Activated CD8-positive, alpha-beta memory T cell treated with anti-CD3 and anti-CD28 coated beads, Interleukin-2, amount 50 U/mL, for 48 hours (primary cell): Measurements from ENCODE around the gene CAMK2A.
"Not testable (repeated sequence)": the region's sequence is repeated elsewhere in the genome, so short reads cannot be mapped to it uniquely, and the experiment has no call there.

Source experiments
- DNase-seq: peaks from one replicate; pipeline ENCODE4 v3.0.0-alpha.2; 2020

Gene CAMK2A

GRCh38 chr5:150253416-150254208, 36.0 kb downstream of the CAMK2A start:
- DNase-seq: no peak

- no peak for DNase-seq
Observed at GRCh38 chr5:150252489-150252888, 37.1 kb downstream of the CAMK2A start.

DNA sequence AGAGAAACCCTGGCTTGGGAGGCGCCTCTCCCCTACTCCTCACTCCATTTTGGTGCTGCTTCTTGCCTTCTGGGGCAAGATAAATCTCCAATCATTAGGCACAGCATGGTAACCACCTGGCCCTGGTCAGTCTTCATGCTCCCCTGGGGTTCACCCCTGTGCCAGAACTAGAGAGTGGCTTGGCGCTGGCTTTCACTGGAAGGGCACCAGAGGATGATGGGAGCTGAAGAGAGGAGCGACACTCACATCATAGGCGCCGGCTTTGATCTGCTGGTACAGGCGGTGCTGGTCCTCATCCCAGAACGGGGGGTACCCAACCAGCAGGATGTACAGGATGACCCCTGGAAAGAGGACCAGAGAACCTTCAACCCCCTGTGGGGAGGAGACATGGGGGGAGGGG, 38.1 kb downstream of the CAMK2A start:
- DNase-seq: no peak

DNA sequence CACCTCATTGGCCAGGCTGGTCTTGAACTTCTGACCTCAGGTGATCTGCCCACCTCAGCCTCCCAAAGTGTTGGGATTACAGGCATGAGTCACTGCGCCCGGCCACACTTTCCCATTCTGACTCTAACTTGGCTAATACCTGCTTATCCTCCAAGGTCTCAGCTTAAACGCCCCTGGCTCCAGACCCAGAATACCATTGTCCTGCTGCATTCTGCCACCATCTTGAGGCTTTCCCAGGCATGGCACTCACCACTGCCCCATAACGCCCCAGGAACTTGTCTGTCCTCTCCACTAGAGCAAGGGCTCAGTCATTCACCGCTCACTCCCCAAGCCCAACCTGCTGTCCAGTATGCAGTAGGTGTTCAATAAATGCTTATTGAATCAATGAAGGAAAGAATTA, 39.8 kb downstream of the CAMK2A start:
- no peak for DNase-seq

- no peak for DNase-seq
Observed at GRCh38 chr5:150248946-150249345, 40.6 kb downstream of the CAMK2A start.

DNA sequence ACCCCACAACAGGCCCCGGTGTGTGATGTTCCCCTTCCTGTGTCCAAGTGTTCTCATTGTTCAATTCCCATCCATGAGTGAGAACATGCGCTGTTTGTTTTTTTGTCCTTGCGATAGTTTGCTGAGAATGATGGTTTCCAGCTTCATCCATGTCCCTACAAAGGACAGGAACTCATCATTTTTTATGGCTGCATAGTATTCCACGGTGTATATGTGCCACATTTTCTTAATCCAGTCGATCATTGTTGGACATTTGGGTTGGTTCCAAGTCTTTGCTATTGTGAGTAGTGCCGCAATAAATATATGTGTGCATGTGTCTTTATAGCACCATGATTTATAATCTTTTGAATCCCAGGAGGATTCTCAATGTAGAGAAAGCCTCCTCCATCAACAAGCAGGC, 41.1 kb downstream of the CAMK2A start:
- not testable (repeated sequence) for DNase-seq

DNA sequence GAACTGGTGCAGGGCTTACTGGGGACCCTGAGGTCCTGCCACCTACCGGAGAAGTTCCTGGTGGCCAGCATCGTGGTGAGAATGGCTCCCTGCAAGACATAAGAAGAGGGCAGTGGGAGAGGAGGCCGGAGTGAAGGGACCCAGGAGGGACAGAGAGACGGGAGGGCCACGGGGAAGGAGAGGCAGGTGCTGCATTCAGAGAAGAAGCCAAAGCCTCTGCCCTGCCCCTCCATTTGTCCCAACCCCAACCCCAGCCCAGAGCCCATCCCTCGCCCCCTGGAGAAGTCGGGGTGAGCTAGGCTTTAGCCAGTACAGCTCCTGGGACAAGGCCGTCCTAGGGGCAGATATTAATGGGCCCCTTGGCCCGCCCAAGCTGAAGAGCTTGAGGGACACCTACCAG, 41.8 kb downstream of the CAMK2A start:
- no peak for DNase-seq

- DNase-seq: no peak
Observed at GRCh38 chr5:150246835-150247234, 42.7 kb downstream of the CAMK2A start.

DNA sequence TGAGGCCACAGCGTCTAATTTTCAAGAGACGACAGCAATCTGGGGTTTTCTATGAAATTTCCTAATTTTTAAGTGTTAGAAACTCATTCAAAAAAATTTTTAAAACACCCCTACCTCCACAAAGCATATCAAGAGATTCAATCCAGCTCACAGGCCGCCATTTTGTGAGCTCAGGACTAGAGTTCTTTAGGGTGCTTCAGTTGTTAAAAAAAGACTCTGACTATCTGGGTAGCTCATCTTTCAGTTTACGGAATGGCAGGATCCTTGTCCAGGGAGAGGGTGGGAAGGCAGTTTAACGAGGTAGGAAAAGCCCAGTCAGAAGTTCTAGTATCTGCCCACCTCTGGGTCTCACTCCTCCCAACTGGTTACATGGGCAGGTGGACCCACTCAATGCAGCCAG, 43.1 kb downstream of the CAMK2A start:
- no peak for DNase-seq

DNA sequence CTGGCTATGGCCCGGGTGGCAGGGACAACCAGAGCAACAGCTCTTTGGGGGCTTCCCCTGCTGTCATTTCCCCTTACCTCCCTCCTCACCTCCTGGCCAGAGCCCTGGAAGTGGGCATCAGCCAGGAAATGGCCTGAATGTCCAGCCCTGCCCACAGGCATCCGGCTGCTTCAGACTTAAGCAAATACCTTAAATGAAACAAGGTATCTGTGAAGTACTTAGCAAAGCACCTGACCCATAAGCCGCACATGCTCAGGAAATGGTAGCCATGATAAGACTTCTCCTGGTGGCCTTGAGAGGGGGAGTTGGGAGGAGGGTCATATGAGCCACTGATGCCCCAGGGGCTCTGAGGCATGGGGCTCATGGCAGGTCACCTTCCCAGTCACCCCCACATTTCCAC, 43.8 kb downstream of the CAMK2A start:
- no peak for DNase-seq

- no peak for DNase-seq
Observed at GRCh38 chr5:150245111-150245789, 44.3 kb downstream of the CAMK2A start.

- no peak for DNase-seq
Observed at GRCh38 chr5:150244209-150244608, 45.4 kb downstream of the CAMK2A start.

GRCh38 chr5:150243590-150243989, 46.0 kb downstream of the CAMK2A start:
- DNase-seq: no peak

GRCh38 chr5:150242251-150242894, 47.2 kb downstream of the CAMK2A start:
- no peak for DNase-seq

- no peak for DNase-seq
Observed at GRCh38 chr5:150241298-150242160, 48.0 kb downstream of the CAMK2A start.

DNA sequence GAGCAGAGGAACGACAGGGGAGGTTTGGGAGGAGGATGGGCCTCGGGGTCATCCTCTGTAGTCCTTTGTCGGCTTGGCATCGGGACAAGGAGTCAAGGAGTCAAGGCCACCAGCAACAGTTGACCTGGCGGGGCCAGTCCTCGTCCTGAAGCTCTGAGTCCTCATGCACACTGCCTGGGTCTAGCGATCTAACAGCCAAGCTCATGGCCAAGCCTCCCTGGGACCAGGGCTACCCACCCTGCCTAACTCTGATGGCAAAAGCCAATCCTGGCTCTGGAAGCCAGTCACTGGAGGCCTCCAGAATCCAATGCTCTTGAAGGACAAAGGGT, 49.8 kb downstream of the CAMK2A start:
- no peak for DNase-seq

DNA sequence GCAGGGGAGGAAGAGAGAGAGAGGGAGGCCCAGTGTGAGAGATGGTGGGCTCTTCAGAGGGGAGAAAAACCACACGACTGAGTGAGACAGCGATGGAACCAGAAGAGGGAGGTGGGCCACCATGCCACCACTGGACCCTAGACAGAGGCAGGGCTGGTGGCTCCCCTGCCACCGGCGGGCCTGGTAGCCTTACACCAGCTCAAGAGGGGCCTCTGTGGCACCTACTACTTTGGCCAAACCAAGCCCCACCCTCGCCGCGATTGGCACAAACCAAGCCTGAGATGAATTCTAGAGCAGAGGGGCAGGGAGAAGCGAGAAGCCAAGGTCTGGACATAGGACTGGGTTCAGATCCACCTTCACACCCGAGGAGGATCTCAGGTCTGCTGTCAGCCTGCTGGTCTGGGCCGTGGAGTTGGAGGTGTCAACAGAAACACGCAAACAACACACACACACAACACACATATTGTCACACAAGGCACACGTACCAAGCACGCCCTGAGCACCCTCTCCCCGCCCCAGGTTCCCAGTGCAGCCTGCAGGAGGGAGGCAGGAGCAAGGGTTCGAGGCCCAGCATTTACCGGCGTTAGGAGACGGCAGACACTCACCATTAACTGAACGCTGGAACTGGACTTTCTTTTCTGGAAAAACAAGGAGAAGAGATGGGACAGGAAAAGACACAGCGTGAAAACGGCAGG, 50.3 kb downstream of the CAMK2A start:
- no peak for DNase-seq

- no peak for DNase-seq
Observed at GRCh38 chr5:150238646-150239045, 50.9 kb downstream of the CAMK2A start.

- DNase-seq: no peak
Observed at GRCh38 chr5:150236981-150237754, 52.4 kb downstream of the CAMK2A start.

- no peak for DNase-seq
Observed at GRCh38 chr5:150236313-150236712, 53.3 kb downstream of the CAMK2A start.

- DNase-seq: no peak
Observed at GRCh38 chr5:150235500-150235854, 54.1 kb downstream of the CAMK2A start.
